Psoas muscle (tissue), 8 donors: ENCODE results near the gene ANXA11. TPM values are rescaled to one million over a fixed set of nuclear protein-coding genes. Genes with fewer than 3 reads are reported as not detected.
"Not testable (repeated sequence)": the region's sequence is repeated elsewhere in the genome, so short reads cannot be mapped to it uniquely, and the experiment has no call there.

Experiments used
- ATAC-seq, 4 donors: fragments of 200-7000 bp; cut with Tn5 transposase; one replicate each; pipeline ENCODE4 v1.9.1; 2020; ENCODE audit warnings: moderate library complexity in 3 of 4, mild to moderate bottlenecking in 2 of 4
- DNase-seq, 2 donors: peaks; one replicate each; pipeline ENCODE4 v3.0.0-alpha.2; 2020
- H3K27ac ChIP-seq: fragments of 200-600 bp; one replicate; pipeline ENCODE4 v1.8.0; 2022
- H3K27me3 ChIP-seq, 3 donors: fragments of 200-600 bp in 1 of 3; one replicate each; pipeline versions ENCODE4 v1.6.1 to v1.8.0; 2013 to 2022; ENCODE audit warnings: low read length in 2 of 3, mild to moderate bottlenecking in 2 of 3, moderate library complexity in 1 of 3; ENCODE audit not compliant: insufficient read depth in 3 of 3
- H3K36me3 ChIP-seq, 2 donors: fragments of 200-600 bp in 1 of 2; one replicate each; pipeline versions ENCODE4 v1.6.1 to v1.8.0; 2013 to 2022; ENCODE audit warnings: low read depth in 1 of 2, mild to moderate bottlenecking in 1 of 2, moderate library complexity in 1 of 2; ENCODE audit not compliant: insufficient read depth in 1 of 2
- H3K4me1 ChIP-seq: fragments of 200-600 bp; one replicate; pipeline ENCODE4 v1.8.0; 2022
- H3K4me3 ChIP-seq: fragments of 200-600 bp; one replicate; pipeline ENCODE4 v1.8.0; 2022; ENCODE audit warnings: mild to moderate bottlenecking
- H3K9me3 ChIP-seq: fragments of 200-600 bp; one replicate; pipeline ENCODE4 v1.8.0; 2022
- WGBS, 3 donors: extraction: QIAGEN DNeasy Blood & Tissue Kit; methylation state at CpG; one replicate each; pipeline versions ENCODE4 v1.1.6 to v1.1.7; 2013; 5-methylcytosine and 5-hydroxymethylcytosine counted together
- intact Hi-C, 2 donors: fragments of 100-400 bp; cut with DNase I; formaldehyde crosslinking; loops; one replicate each; pipeline versions ENCODE4 v1.11.0 to v1.14.2; 2022
- polyA plus RNA-seq, 3 donors: library from polyadenylated mRNA; stranded (reverse); fragments of 200-250 nt; gene quantifications; one replicate each; pipeline ENCODE4 v1.2.3, GENCODE V29; 2013
- total RNA-seq, 4 donors: library from RNA; stranded (reverse); fragmentation: NEBNext Ultra II Directional in 2 of 4; extraction: Animal tissue kit (Norgen Biotek cat#: 25700) in 2 of 4; gene quantifications; one replicate each; pipeline versions ENCODE4 v1.2.1 to v1.2.4, GENCODE V29; 2021 to 2023
- donor health status: healthy with polysubstance abuse.
- donor health status: DM: no; HTN: no; CAD: no; lungs with moderate emphysema.
- donor health status: Bipolar disorder and iron deficiency.
- donor health status: healthy.
- donor health status: DM: yes; HTN: yes; CAD: no.
- donor health status: DM: no; HTN: no; CAD: no.
- donor health status: DM: no; HTN: no; CAD: no.
- donor health status: DM: yes; HTN: yes; CAD: no.

Gene ANXA11
- total and polyA plus RNA-seq, 7 donors = 112 to 389 (median 164) TPM

GRCh38 chr10:80249906-80250305 lies 44.6 kb upstream of the ANXA11 start:
- DNase-seq, H3K27ac ChIP-seq, H3K4me1 ChIP-seq, H3K9me3 ChIP-seq, ATAC-seq, H3K4me3 ChIP-seq, H3K27me3 ChIP-seq, H3K36me3 ChIP-seq, intact Hi-C loops: not testable (repeated sequence)
- 35 to 60% (median 44%) methylated on average over 2 to 3 of the region's 4 CpGs for WGBS, 3 donors

- H3K4me3 ChIP-seq, DNase-seq, H3K27ac ChIP-seq, H3K9me3 ChIP-seq, intact Hi-C loops, H3K27me3 ChIP-seq, H3K36me3 ChIP-seq, ATAC-seq, H3K4me1 ChIP-seq: not testable (repeated sequence)
- 93 to 97% (median 95%) methylated on average over 15 to 18 of the region's 20 CpGs for WGBS, 3 donors
Observed at GRCh38 chr10:80247611-80248010, 42.3 kb upstream of the ANXA11 start.

- H3K27me3 ChIP-seq, DNase-seq, H3K36me3 ChIP-seq, intact Hi-C loops, H3K4me1 ChIP-seq, H3K27ac ChIP-seq, ATAC-seq, H3K4me3 ChIP-seq, H3K9me3 ChIP-seq: not testable (repeated sequence)
- 78 to 87% (median 81%) methylated on average over 3 of the region's 3 CpGs for WGBS, 3 donors
Observed at GRCh38 chr10:80244371-80244770, 39.0 kb upstream of the ANXA11 start.

- DNase-seq, H3K4me3 ChIP-seq, H3K9me3 ChIP-seq, intact Hi-C loops, H3K4me1 ChIP-seq, ATAC-seq, H3K27ac ChIP-seq, H3K27me3 ChIP-seq, H3K36me3 ChIP-seq: not testable (repeated sequence)
- 0 to 29% (median 24%) methylated on average over 1 to 2 of the region's 4 CpGs for WGBS, 3 donors
Observed at GRCh38 chr10:80242341-80242740, 37.0 kb upstream of the ANXA11 start.

GRCh38 chr10:80236457-80236856 lies 31.1 kb upstream of the ANXA11 start:
- WGBS, 3 donors = 78 to 93% (median 87%) methylated on average over 4 to 5 of the region's 5 CpGs
- H3K27me3 ChIP-seq, H3K36me3 ChIP-seq, H3K4me3 ChIP-seq, intact Hi-C loops, H3K4me1 ChIP-seq, DNase-seq, ATAC-seq, H3K27ac ChIP-seq, H3K9me3 ChIP-seq: not testable (repeated sequence)

GRCh38 chr10:80234331-80235235 lies 29.2 kb upstream of the ANXA11 start:
- DNase-seq, H3K27me3 ChIP-seq, H3K9me3 ChIP-seq, ATAC-seq, H3K4me1 ChIP-seq, H3K4me3 ChIP-seq, intact Hi-C loops, H3K27ac ChIP-seq, H3K36me3 ChIP-seq: not testable (repeated sequence)
- 75 to 81% (median 76%) methylated on average over 11 of the region's 11 CpGs for WGBS, 3 donors

- 67 to 87% (median 74%) methylated on average over 1 of the region's 1 CpG for WGBS, 3 donors
- H3K4me3 ChIP-seq, H3K36me3 ChIP-seq, intact Hi-C loops, H3K9me3 ChIP-seq, ATAC-seq, H3K4me1 ChIP-seq, H3K27me3 ChIP-seq, DNase-seq, H3K27ac ChIP-seq: not testable (repeated sequence)
Observed at GRCh38 chr10:80233871-80234270, 28.5 kb upstream of the ANXA11 start.

- H3K27me3 ChIP-seq, H3K9me3 ChIP-seq, H3K4me1 ChIP-seq, H3K36me3 ChIP-seq, intact Hi-C loops, H3K4me3 ChIP-seq, DNase-seq, H3K27ac ChIP-seq: not testable (repeated sequence)
- WGBS, 3 donors = 65 to 66% (median 66%) methylated on average over 4 of the region's 4 CpGs
- peak in 1 of 4 donors; percentile 34 for ATAC-seq
Observed at GRCh38 chr10:80226723-80227122, 21.4 kb upstream of the ANXA11 start.

GRCh38 chr10:80223031-80223419 lies 17.7 kb upstream of the ANXA11 start:
- H3K9me3 ChIP-seq, H3K4me1 ChIP-seq, intact Hi-C loops, H3K27ac ChIP-seq, H3K36me3 ChIP-seq, DNase-seq, H3K4me3 ChIP-seq, H3K27me3 ChIP-seq: not testable (repeated sequence)
- 14 to 70% (median 65%) methylated on average over 1 to 2 of the region's 5 CpGs for WGBS, 3 donors
- peak in 1 of 4 donors; percentile 17 for ATAC-seq

- WGBS, 3 donors = 92 to 100% (median 97%) methylated on average over 1 of the region's 1 CpG
- intact Hi-C loops = not testable (repeated sequence)
Observed at GRCh38 chr10:80218878-80219277, 13.5 kb upstream of the ANXA11 start.

GRCh38 chr10:80214368-80214982 lies 9.1 kb upstream of the ANXA11 start:
- H3K36me3 ChIP-seq, H3K4me3 ChIP-seq, H3K9me3 ChIP-seq, DNase-seq, H3K27ac ChIP-seq, intact Hi-C loops, H3K27me3 ChIP-seq, H3K4me1 ChIP-seq, ATAC-seq: not testable (repeated sequence)
- WGBS, 3 donors = 73 to 77% (median 77%) methylated on average over 5 of the region's 5 CpGs

More at GRCh38 chr10:80218878-80219277, 13.5 kb upstream of the ANXA11 start:
- H3K27ac ChIP-seq, H3K36me3 ChIP-seq, H3K9me3 ChIP-seq, DNase-seq, H3K4me3 ChIP-seq, H3K27me3 ChIP-seq, H3K4me1 ChIP-seq, ATAC-seq: not testable (repeated sequence)
